ENCODE results near the gene EEA1.

EEA1 gene

DNA sequence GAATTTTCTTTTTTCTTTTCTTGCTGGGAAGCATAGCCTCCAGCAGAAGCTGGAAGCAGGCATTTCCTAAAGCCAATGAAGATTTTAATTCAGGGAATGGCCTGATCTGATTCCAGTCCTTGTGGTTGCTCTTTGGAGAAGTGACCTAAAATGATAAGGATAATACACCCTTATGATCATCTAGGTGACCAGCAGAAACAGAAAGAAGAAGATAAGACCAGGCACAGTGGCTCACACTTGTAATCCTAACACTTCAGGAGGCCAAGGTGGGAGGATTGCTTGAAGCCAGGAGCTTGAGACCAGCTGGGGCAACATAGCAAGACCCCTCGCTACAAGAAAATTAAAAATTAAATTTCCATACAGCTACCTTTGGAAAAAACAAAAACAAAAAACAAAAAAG, 51.2 kb downstream of the EEA1 start:
- DNase-seq = no peak

DNA sequence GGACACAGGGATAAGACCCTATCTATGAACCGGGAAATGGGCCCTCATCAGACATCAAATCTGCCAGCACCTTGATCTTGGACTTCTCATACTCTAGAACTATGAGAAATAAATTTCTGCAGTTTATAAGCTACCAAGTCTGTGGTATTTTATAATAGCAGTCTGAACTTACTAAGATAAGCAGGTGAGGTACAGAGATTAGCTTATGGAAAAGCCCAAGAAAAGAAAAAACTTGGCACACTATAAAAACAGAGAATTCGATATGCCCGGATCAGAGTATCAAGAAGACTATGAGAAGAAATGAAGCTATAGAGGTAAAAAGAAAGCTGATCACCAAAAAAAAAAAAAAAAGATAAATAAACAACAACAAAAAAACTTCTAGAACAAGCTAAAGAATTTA, 52.6 kb downstream of the EEA1 start:
- DNase-seq = no peak

DNA sequence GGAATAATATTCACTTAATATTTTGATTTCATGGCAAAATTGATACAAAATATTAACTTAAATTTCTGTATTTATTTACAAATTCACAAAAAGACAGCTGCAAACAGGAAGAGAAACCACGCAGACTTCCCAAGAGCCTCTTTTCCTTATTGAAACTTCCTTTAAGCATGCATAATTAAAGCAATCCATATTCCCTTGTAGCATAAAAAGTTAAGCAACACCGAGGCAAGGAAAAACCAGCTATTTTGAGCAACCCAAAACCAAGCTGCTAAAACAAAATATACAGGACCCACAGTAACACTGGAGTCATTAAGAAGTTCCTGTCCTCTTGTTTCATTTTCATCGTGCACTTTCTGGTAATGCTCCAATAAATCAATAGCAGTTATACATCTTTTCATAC, 58.0 kb downstream of the EEA1 start:
- DNase-seq = no peak

DNA sequence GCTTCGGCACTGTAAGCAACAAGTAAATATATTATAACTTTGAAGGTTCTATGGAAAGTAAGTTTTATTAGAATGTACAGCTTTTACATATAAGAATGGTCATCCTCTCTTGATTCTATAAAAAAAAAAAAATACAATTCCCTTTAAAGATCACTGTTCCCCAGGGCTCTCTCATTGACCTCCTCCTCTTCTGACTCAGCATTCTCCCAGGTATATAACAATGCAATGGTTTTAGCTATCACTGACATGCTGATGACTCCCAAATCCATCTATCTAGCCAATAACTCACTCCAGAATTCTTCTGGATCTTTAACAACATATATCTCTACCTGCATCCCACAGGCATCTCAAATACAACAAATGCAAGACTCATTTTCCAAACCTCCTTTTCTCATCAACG, 62.7 kb downstream of the EEA1 start:
- no peak for DNase-seq

DNA sequence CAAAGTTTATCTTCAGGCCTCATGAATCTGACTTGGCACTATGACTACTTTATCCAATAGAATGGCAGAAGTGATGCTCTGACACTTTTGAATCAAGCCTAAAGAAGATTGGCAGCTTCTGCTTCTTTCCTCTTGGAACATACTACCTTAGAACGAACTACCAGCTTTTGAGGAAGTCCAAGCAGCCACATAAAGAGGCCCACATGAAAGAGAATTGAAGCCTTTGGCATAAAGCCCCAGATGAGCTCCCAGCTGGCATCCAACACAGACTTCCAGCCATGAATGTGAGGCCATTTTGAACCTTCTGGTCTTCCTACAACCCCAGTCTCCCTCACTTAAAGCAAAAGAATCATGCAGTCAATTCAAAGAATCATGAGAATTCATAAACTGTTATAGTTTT, 65.8 kb downstream of the EEA1 start:
- no peak for DNase-seq

DNA sequence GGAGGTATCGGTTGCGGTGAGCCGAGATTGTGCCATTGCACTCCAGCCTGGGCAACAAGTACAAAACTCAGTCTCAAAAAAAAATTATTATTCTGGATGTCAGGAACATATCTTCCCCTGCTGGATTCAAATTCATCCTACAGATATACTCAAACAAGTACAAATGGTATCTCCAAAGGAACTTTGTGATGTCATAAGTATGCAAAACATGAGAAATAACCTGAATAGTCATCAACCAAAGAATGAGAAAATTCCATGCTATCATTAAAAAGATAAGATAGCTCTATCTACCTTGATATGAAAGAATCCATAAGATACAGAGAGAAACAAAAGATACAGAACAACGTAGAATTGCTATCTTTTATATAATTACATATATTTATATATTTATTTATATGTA, 67.7 kb downstream of the EEA1 start:
- DNase-seq = no peak

DNA sequence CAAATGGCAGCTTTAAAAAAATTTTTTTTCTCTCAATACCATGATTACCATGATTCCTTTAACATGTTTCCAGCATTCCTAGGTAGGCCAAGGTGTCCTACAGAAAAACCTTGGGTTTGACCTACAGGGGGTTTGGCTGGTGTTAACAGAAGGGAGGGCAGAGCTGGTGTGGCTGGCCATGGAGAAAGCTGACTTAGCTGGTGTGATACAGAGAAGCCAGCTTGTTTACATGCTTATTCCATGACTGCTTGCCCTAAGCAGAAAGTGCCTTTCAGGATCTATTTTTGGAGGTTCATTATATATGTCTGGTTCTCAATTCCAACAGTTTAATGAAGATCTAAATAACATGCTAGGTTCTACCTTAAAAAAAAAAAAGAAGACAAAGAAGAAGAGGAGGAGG, 68.6 kb downstream of the EEA1 start:
- no peak for DNase-seq

DNA sequence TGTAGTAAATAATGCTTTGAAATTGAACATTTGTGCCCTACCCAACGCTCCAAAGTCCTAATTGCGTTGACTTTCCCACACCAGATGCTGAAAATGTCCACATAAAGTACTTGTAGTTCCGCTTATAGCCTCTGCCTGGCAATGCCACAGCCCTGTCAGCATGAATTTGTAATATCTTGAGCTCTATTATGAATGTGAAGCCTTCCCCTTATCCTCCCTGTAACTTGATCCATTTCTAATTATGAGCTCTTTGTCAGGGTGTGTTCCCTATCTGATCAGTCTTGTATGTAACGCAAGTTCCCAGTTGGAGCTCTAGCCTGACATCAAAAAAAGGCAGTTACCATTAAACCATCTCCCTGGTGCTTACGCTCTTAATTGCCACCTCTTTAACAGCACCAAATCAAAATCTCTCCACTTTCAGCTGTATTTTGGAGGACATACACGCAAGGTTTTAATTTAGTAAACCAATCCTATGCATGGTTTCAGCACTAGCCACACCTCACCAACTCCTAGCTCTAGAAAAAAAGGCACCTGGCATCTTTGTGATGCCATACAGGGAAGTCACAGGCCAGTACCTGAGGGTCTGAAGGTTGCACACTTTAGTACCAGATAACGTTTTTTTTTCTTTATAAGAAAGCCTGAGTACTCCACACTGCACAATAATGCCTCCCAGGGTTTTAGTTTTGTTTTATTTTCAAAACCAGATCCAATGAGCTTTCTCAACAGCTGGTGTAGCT, 69.3 kb downstream of the EEA1 start:
- DNase-seq = no peak

DNA sequence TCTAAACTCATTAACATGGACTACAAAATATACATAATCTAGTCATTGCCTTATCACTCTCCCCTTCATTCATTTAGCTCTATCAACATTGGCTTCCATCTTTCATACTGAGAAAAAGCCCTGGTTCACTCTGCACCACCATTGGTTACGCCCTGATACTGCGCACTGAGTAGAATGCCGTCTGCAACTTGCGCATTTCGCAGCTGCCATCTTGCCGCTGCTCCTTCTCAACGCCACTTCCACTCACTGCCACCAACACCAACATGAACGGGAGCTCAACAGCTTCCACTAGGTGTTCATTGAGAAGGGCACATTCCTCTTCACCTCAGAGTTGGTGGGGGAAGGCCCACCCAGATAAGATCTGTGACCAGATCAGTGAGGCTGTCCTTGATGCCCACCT, 71.3 kb downstream of the EEA1 start:
- DNase-seq = no peak

DNA sequence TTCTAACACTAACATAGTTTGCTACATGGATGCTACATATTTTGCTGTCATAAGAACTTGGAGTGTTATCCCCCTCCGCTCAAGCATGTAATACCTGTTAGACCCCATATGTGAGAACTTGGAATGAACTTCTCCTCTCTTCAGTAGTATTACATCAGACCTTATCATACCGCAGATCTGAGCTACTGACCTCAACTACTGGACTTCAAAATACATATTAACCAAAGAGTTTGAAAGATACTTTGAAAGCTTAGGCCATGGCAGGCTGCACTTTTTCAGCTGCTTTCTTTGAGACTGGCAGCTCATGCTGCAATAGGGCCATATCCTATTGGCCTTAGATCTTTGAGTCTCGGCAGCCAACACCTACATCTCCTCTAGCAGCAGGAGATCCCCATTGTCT, 74.8 kb downstream of the EEA1 start:
- no peak for DNase-seq

DNA sequence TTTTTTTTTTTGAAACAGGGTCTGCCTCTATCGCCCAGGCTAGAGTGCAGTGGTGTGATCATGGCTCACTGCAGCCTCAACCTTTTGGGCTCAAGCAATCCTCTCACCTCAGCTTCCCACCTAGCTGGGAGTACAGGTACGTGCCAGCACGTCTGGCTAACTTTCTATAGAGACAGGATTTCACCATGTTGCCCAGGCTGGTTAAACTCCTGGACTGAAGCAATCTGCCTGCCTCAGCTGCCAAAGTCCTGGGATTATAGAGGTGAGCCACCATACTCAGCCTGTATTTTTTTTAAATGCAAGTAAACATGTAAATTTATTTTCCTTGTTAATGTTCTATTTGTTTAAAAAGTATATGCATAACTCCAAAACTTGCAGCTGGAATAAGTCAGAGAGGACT, 80.4 kb downstream of the EEA1 start:
- no peak for DNase-seq

DNA sequence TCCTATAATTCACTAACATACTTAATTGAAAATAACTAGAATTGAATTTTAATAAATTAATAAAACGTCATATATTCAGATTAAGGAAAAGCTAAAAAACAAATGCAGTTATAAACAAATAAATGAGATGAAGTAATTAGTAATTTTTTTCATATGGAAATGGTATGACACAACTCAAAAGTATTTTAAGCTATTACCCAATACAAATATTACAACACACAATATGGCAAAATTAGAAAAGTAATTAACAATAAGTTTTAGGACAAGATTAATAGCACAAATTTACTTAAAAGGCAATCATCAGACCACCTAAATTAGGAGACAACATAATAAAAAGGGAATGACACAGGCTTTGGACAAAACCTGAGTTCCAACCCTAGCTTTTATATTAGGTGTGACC, 81.7 kb downstream of the EEA1 start:
- DNase-seq = no peak

DNA sequence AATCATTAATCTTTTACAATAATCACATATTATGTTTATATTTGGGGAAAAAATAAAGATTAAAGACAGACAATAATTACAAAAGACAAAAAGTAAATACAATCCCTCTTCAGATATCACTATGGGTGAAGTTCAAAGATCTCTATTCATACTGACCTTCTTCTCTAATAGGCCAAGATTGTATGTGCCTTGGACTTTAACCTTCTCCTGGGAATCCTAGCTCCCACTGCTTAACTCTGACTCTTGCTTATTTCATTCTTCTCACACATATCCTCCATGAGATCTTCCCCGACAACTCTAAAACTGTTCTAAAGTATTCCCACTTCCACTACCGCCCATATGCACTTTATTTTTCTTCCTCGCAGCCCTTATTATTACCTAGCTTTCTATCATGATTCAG, 83.8 kb downstream of the EEA1 start:
- no peak for DNase-seq

DNA sequence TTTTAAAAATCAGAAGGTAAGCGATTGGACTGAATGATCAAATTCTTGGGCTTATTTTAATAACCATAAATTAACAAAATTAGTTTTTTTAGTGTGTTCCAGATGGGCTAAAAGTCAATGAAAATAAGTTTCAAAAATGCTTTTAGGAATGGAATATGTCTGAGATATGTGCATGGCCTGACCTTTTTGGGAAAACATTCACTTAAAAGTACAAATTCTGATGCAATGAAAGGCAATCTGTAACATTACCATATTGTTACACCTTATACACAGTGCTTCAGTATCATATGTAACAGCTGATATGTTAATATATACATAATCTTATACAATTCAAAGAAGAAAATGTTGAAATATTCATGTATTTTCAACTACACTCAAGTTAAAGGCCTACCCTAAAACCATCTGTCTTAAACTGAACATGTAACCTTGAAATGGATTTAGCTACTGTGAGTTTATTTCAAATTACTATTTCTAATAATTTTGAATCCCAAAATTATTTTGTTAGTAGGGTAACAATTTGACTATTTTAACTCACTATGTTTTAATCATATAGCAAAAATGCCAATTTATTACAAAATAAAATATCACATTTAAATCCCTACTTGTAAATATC, 84.8 kb downstream of the EEA1 start:
- DNase-seq = no peak

DNA sequence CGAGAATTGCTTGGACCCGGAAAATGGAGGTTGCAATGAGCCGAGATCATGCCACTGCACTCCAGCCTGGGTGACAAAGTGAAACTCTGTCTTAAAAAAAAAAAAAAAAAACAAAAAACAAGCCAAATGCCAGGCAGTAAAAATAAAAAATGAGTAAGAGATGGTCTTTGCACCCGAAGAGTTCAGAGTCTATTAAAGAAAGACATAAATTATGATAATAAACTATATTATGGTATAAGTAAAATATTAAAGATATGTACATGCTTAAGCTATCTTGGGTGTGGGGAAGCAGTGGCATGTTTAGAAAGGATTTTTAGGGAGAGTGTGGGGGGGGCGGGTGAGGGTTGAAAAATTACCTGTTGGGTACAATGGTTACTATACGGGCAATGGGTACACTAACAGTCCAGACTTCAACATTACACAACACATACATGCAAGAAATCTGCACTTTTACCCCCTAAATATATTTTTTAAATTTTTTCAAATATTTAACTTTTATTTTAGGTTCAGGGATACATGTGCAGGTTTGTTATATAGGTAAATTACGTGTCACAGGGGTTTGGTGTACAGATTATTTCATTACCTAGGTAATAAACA, 99.3 kb downstream of the EEA1 start:
- no peak for DNase-seq

DNA sequence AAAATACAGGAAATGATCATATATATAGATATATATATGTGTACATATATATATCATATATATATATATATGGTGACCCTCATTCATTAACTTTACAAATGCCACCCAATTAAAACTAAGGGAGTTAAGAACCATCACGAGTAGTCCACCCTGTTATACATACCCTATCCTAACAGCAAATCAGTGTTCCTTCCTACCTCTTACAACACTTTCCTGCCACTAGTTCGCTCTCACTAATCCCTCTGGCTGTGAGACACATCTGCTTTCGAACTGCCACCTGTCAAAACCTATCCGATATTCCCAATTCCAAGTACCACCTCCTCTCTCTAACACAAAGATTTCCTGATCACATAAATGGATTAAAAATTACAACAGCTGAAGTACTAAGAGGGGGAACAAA, 100.5 kb downstream of the EEA1 start:
- no peak for DNase-seq

DNA sequence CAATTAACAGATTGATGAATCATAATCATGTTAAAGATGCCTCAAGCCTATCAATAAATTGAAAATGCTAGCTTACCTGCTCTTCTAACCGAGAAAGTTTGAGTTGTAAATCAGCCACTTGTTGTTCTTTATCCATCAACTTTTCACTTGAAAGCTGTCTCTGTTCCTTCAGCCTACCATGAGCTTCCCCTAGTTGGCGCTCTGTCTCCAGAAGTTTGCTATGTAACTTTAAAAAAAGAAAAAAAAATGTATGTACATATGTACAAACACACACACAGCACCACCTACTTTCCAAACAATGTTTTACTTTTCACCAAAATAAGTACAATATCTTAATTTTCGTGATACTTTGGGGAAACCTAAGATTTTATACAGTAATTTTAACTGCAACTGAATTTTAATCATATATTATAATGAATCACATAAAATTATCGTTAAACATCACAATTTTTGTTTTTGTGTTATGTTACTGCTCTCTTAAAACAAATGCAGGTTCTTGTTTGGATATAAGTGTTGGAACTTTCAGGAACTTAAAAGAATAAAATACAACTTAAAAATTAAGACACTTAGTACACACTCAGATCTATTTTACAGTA, 101.2 kb downstream of the EEA1 start:
- DNase-seq = peak; percentile 45

DNA sequence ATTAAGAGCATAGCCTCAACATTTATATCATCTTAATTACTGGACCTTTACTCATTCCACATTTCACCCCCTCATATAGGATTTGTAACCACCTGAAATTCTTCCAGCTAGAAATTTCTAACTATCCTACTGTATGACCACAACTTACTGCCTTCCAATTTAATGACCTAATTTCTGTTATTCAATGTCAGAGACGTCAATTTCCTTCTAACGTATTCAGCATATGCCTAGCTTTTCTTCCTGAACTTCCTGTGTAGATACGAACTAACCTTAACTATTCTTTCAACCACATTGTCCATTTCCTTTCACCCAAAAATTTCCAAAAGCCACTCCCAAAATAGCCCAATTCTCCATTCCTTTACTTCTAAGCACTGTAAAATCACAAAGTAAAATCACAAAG, 108.0 kb downstream of the EEA1 start:
- DNase-seq = no peak

DNA sequence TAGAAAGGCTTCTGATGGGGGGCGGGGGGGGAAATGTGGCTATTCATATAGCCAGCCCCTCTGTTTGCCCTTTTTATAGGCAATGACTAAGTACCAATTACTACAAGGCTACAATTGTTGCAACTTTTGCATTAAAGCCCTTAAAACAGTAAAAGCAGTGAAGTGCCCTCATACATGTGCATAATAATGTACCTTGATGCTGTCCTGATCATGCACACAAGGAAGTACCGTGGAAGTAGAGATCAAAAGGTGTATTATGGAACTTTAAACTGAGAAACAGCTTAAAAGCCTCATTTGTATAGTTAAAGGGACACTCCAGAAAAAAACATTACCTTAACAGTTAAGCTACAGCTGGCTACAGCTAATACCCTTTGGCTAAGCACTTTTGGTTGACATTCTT, 114.5 kb downstream of the EEA1 start:
- DNase-seq = no peak

DNA sequence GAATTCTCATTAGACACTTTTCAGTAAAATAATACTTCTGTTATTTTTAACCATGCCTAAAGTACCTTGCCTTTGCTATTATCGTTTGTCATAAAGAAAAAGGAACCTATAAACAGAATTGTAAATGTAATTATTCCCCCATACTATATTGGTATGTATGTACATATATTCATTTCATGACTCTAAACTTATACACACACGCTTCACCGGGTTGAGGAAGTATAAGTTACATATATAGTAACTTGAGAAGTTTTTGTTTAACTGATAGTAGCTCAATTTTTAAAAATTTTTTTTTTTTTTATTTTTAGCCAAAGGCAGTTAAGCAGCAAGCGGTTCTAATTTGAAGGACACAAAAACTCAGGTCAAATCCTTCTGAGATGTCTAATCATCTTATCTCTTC, 118.7 kb downstream of the EEA1 start:
- DNase-seq = no peak

DNA sequence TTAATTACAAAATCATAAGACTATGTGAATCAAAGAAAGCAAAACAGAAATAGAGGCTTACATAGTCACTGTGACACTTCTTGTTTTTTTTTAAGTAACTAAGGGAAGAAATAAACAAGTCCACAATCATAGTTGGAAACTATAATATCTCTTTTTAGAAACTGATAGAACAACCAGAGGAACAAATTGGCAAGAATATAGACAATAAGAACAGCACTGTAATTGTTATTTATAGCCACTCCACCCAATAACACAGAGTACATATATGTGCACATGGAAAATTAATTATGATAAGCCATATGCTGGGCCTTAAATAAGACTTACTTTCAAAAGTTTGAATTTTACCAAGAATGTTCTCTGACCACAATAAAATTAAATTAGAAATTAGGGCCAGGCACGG, 125.2 kb downstream of the EEA1 start:
- no peak for DNase-seq

DNA sequence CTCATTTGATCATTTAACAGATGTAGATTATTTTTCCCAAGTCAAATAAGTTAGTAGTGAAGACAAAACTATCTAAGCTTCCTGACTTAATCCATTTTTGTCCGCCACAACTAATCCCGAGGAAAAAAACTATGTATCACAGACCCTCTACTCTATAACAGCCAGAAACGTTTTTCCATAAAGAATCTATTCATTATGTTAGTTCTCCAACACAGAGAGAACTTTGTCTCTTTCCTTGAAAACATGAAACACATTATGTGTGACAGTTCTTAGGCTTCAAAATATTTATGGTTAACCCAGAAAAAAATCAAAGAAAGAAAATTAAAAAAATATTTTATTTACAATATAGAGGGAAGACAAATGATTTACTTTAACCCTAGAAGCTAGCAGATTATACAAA, 126.2 kb downstream of the EEA1 start:
- no peak for DNase-seq

DNA sequence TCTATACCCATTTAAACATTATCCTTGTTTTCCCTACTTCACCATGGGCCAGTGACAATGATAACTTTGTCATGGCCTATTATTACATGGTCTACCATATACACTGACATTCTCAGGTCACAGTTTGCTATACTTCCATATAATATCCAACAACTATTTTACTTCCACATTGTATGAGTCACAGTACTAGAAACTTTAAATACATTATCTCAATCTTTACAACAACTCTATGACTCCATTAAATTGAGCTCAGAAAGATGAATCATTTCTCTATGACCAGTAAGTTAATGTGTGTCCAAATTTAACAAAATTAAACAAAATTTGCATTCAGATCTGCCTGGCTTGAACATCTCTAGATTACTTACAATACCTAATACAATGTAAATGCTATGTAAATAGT, 132.4 kb downstream of the EEA1 start:
- no peak for DNase-seq

DNA sequence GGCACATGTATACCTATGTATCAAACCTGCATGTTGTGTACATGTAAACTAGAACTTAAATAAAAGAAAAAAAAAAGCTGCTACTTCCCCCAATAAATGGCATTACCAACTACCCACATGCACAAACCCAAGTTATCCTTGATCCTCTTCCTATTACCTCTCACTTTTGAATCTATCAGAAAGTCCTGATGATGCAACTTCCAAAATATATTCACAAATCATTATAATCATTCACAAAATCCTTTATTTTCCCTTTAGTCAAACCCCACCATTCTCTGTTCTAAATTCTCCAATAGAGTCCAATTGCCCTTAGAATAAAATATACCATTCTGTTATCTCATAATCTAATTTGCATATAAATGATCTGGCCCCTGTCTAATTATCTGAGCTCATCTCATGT, 134.3 kb downstream of the EEA1 start:
- no peak for DNase-seq

All from right forelimb (tissue), 1 donor.